ENCODE measurements around the gene KYAT1. TPM values are rescaled to one million over a fixed set of nuclear protein-coding genes. Genes with fewer than 3 reads are reported as not detected.
A peak's percentile ranks its signal among the peaks of the same experiment; 100 is the strongest.

The KYAT1 gene
- total RNA-seq: 1 to 10 TPM; 1.9 to 6.4 (median 2.9) TPM
- long read RNA-seq, donor 1, partial matches to known transcripts: 1 of 6 reads
- long read RNA-seq, donor 1, other reads (novel, unspliced or antisense): 2 of 6 reads
- long read RNA-seq, donor 2, partial matches to known transcripts: 0 of 2 reads
- long read RNA-seq, donor 2, other reads (novel, unspliced or antisense): 2 of 2 reads

- no peaks in the 10 kb centered on the region for H3K9me3 ChIP-seq
- DNase-seq (peak; percentile 99), ATAC-seq (peak; percentile 92)
- TF ChIP-seq CTCF (IDR thresholded peaks at IDR 0.05): no peak
- intact Hi-C loops (cut with DNase I, micrococcal nuclease): no loop called here
- H3K4me3 ChIP-seq: peak within 1 kb of the TSS; percentile 98
- H3K4me1 ChIP-seq (ENCODE audit: low read depth): peaks cover 11% of the 10 kb centered on the region
- no peaks in the 10 kb centered on the region for H3K36me3 ChIP-seq (ENCODE audit: low read depth)
Measured at GRCh38 chr9:128881884-128882676, at the start of gene KYAT1, which contains the start of gene LRRC8A. Gene KYAT1, minus strand, starts transcription at chr9:128881950. Its CDS starts 36,545 bp downstream, at chr9:128845405. Gene LRRC8A, plus strand, starts transcription at chr9:128882133. Its CDS starts 25,032 bp downstream, at chr9:128907165.

GRCh38 chr9:128929560-128929959 is 47.8 kb upstream of the KYAT1 start:
- intact Hi-C loops (cut with DNase I, micrococcal nuclease): loop anchor here (5.0 kb wide), 1 partner anchor 67 kb away; no protein-coding TSS in a partner anchor
- H3K4me1 ChIP-seq (ENCODE audit: low read depth): no peaks in the 10 kb centered on the region
- TF ChIP-seq CTCF (IDR thresholded peaks at IDR 0.05): no peak

GRCh38 chr9:128928624-128929023 is 46.9 kb upstream of the KYAT1 start:
- H3K36me3 ChIP-seq (ENCODE audit: low read depth): no peaks in the 10 kb centered on the region
- H3K9me3 ChIP-seq: no peaks in the 10 kb centered on the region
- TF ChIP-seq CTCF (IDR thresholded peaks at IDR 0.05): no peak
- H3K4me1 ChIP-seq (ENCODE audit: low read depth): no peaks in the 10 kb centered on the region
- intact Hi-C loops (cut with DNase I, micrococcal nuclease): loop anchor here (5.0 kb wide), 1 partner anchor 66 kb away; no protein-coding TSS in a partner anchor
- ATAC-seq (no peak), DNase-seq (no peak)
- H3K4me3 ChIP-seq: no peak overlapping the region

More at GRCh38 chr9:128929560-128929959, 47.8 kb upstream of the KYAT1 start:
- DNase-seq (no peak), ATAC-seq (no peak)
- Histone ChIP-seq H3K36me3 (ENCODE audit: low read depth) (no peaks in the 10 kb centered on the region), H3K4me3 (no peak overlapping the region), H3K9me3 (no peaks in the 10 kb centered on the region)

GRCh38 chr9:128927731-128928411 is 46.1 kb upstream of the KYAT1 start:
- TF ChIP-seq CTCF (IDR thresholded peaks at IDR 0.05): peak; percentile 75
- H3K9me3 ChIP-seq: no peaks in the 10 kb centered on the region
- peaks cover 2% of the 10 kb centered on the region for H3K4me1 ChIP-seq (ENCODE audit: low read depth)
- no peak overlapping the region for H3K4me3 ChIP-seq
- ATAC-seq (peak; percentile 92), DNase-seq (peak in 2 of 3 donors; percentile 57 to 70)
- no peaks in the 10 kb centered on the region for H3K36me3 ChIP-seq (ENCODE audit: low read depth)
- intact Hi-C loops (cut with DNase I, micrococcal nuclease): loop anchor here (5.0 kb wide), 1 partner anchor 66 kb away; no protein-coding TSS in a partner anchor

GRCh38 chr9:128923493-128923883 is 41.7 kb upstream of the KYAT1 start:
- H3K4me3 ChIP-seq: no peak overlapping the region
- no peaks in the 10 kb centered on the region for H3K9me3 ChIP-seq
- H3K4me1 ChIP-seq (ENCODE audit: low read depth): peaks cover 2% of the 10 kb centered on the region
- no peaks in the 10 kb centered on the region for H3K36me3 ChIP-seq (ENCODE audit: low read depth)
- no peak for TF ChIP-seq CTCF (IDR thresholded peaks at IDR 0.05)
- DNase-seq (no peak), ATAC-seq (no peak)
- intact Hi-C loops (cut with DNase I, micrococcal nuclease): no loop called here

Measured in mucosa of descending colon (tissue), 3 donors.